Stromal cell of bone marrow (primary cell): ENCODE results near the gene LSAMP.
A peak's percentile ranks its signal among the peaks of the same experiment; 100 is the strongest.

Source experiments
- DNase-seq: peaks from one replicate; pipeline ENCODE4 v3.0.0-alpha.2; 2012; ENCODE audit warnings: low read depth

LSAMP gene

GRCh38 chr3:116018646-116019045 lies 426.6 kb downstream of the LSAMP start:
- DNase-seq = no peak

DNA sequence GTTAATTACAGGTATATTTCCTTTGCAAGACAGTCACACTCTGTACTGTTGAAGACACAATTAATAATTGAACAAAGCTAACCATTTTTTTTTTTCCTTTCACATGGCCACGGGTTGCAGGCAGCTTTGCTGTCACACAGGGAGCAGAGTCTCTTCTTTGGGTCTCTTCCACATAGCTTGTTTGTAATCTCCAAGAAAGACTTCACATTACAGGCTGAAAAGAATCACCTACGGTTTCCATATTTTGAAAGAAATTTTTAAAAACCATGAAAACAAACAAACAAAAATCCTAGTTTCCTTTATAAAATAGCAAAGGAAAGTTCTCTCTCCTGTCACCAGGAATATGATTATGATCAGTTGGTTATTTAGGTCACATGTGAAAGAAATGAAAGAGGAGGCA lies 429.4 kb downstream of the LSAMP start:
- no peak for DNase-seq

- no peak for DNase-seq
These were observed 438.3 kb downstream of the LSAMP start for GRCh38 chr3:116007000-116007399.

DNA sequence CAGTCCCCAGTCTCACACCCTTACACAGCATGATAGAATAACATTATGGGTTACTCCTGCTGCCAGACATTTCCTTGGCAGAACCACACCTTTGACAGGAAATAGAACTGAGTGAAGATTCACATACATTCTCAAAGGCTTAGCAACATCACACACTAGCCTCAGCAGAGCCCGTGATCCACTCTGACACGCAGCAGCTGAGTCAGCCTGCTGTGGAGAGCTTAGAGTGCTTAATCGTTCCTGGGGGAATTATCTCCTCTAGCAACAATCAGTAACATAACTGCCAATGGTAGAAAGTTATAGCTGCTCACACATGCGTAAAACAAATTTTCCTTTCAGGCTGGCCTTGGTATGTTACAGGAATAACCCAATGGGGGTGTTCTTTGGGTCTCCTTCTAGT lies 439.9 kb downstream of the LSAMP start:
- DNase-seq = peak; percentile 100

DNA sequence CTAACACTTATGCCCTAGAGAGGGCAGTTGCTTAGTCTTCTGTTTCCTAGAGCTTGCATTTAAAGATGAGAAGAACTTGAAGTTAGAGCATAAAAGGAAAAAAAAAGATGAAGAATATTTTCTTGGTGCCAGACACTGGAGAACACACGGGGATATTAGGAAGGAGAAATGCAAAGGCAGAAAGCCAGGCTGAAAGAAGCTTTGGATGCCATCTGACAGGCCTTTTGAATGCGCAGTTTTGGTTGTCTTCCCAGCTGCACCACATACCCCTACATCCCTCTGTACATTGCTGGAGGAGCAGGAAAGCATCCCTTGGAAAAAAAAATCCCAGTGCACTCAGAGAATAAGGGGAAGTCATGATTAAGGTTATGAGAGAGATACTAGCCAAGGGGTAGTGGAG lies 443.1 kb downstream of the LSAMP start:
- DNase-seq = no peak

DNA sequence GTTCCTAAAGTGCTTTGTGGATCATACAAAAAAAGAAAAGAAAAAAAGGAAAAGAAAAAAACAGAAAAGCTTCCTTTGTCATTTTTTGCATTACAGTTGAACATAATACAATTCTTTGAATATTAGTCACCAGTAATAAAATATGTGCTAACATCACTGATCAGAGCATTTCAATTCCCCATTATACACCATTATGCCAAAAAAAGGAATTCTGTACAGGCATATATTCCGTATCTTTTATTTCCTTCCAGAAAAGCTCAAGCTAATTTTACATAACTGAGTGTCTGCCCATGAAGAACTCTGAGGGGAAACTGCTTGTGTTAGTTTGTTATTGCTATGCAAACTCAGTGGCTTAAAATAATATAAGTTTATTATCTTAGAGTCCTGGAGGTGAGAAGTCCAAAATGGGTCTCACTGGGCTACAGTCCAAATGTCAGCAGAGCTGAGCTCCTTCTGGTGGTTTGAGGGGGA lies 444.1 kb downstream of the LSAMP start:
- DNase-seq = no peak

DNA sequence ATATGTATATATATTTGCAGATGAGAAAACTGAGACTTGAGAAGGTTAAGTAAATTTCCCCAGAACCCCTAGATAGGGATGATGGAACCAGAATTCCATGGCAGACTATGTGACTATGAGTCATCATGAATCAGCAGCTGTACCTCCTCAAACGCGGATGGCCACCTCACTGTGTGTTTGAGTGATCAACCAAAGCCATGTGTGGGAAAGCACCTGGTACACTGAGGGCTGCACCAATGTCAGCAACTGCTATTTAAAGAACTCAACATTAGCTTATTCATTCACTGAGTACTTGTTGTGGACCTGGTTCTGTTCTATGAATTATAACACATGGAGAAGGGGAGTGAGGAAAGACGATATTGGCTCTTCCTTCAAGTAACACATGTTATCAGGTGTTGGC lies 445.0 kb downstream of the LSAMP start:
- DNase-seq = peak; percentile 73

GRCh38 chr3:115999613-116000012 lies 445.7 kb downstream of the LSAMP start:
- no peak for DNase-seq

GRCh38 chr3:115999001-115999585 lies 446.2 kb downstream of the LSAMP start:
- DNase-seq = no peak

DNA sequence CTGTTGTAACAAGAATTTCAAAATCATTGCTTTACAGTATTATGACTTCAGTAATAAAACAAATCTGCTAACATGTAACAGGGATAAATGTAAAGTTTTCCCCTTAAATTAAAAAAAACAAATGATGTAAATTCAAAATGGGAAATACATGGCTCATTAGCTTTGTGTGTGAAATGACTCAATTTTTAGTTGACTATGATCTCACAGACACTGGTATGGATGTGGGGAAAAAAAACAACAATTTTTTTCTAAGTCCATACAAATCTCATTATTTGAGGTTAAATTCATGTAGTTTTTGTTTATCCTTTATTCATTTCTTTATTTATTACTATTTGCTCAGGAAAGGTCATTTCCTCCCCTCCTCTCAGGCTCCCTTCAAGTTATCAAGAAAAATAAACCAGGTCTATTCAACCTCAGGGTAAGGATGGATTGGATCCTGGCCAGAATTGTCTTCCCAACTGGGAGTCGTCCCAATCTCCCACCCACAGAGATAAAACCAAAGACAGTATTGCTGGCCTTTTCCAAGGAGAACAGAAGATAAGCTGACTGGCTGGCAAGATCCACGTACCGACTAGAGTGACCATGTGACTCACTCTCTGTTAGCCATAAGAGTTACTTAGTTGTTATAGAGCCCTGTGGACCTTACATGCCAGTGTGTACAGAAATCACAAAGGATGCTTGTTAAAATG lies 448.7 kb downstream of the LSAMP start:
- no peak for DNase-seq

DNA sequence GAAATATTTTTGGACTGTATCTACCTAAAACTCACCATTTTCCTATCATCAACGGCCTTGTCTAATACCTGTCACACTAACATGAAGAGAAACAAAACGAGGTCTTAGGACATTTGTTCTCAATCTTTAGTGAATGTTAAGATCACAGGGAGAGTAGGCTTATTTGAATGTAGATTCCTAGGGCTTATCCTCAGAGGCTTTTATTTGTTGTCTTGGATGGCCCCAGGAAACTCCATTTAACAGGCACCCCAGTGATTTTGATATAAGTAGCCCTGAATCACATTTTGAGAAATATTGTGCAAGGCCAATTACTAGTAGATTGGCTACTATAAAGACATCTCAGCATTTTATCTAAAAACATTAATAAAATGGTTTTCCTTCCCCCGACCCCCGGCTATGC lies 454.6 kb downstream of the LSAMP start:
- no peak for DNase-seq

DNA sequence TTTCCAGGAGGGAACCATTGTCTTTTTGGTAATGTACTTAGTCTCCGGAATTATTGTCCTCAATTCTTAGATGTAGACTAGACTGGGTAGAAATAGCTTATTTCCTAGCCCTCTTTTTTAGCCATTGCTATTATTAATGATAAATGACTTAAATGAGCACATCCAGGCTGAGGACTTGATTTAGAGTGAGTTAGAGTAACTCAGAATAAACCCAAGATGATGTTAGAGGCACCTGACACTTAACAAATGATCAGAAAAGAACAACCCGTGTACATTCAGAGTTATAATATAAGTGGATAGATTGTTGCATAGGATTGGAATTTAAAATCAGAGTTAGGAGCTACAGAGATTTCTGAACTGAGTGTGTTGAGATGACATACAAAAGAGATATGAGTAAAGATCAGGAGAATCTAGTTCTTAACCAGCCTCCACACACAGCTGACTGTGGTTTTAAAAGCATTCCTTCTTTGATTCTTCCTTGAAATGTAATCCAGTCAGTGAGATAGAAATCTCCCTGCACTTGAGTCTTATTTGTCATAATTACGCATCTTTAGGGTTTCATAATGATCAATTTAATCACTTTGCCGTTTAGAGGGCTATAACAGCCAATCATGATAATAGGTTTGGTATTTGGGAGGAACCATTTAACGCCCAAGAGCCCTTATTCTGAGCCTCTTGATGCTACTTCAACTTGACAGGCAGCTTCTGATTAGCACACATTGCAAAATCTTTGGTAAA lies 455.4 kb downstream of the LSAMP start:
- peak; percentile 43 for DNase-seq

- no peak for DNase-seq
These were observed 458.6 kb downstream of the LSAMP start for GRCh38 chr3:115986555-115987207.

DNA sequence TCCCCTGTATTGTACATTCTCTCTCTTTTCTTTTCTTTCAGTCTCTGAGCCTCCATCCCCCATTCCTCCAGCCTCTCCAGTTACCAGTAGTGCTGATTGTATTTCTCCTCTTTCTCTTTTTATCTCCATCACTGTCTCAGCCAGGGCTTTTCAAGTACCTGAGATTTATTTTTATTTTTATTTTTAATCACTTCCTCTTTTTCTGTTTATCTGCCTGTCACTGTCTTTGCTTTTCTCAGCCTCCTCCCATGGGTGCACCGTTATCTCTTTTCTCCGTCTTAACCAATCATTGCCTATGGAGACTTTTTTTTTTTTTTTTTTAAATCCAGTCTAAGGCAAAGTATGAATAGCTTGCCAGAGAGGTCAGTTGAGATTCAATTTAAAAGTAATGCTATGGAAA lies 462.7 kb downstream of the LSAMP start:
- DNase-seq = no peak

DNA sequence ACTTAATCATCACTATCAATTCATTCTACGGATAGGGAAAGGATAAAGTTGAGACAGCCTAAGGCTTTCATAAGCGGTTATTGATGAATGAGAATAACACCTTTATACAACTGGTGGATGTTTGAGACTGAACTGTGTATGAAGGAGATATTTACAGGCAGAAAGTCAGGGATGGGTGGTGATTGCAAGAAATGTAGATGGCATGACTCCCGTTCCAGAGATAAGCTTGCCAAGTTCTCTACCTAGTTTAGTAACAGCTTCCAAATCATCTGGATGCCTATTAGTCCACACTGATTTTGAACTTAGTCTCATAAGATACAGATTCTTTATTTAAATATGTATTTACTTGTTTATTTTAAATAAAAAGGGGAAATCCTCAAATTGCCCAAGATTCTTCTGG lies 463.2 kb downstream of the LSAMP start:
- no peak for DNase-seq

DNA sequence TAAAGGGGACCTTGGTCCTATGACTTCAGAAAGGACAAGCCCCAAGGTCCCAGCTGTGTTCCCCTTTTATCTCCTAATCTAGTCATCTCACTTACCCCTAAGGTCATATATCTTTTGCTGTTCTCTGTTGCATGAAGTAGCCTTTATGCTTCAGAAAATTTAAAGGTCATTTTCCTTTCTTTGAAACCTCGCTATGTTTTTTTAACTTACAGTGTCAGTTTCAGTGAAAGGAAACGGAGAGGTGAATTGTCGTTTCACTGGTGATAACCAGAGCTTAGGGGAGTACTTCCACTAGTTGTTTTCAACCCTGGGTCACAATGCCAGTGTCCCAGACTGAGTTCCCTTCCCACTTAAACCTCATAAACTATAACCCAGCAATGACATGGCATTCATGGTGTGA lies 464.6 kb downstream of the LSAMP start:
- no peak for DNase-seq

DNA sequence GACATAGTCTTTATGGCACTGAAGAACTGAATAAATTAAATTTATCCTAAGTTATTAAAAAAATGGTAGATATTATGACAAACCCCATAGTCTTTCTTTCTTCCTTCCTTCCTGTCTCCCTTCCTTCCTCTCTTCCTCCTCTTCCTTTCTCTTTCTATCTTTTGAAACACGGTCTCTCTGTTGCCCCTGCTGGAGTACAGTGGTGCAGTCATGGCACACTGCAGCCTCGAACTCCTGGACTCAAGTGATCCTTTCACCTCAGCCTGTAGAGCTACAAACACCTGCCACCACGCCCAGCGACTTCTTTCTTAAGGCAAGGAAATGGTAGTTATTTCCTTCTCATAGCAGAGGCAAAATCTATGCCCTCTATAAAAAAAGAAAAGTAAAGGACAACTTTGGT lies 467.4 kb downstream of the LSAMP start:
- no peak for DNase-seq

DNA sequence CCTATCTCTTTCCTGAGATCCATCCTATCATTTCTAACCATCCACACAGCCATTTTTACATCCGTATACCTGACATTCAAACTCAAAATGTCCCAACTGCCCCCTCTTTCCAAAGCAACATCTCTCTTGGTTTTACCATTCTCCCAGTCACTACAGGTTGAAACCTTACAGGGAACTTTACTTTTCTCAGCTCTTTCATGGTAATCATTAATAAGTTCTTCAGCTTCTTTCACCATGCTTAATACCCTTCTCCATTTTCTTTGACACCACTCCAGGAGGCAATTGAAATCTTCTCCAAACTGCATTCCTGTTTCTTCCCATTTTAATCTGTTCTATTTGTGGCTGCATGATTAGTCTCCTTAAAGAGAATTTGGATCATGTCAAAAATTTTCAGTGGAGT lies 469.5 kb downstream of the LSAMP start:
- DNase-seq = no peak

DNA sequence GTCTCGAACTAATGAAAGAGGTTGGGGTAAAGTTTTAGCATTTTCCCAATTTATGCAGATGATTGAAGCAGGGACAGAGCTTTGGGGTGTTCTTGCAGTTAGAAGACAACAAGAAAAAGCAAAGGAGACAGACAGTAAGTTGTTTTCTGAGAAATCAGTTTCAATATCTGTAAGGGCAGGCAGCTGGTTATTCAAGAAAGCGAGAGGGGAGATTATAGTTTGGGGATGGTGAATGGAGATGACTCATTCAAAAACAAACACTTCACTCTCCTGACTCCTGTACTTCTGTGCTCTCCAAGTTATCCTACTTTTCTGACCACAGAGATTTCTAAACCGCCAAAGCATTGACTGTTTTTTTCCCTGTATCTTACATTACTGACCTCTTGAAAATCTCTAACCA lies 469.9 kb downstream of the LSAMP start:
- peak; percentile 76 for DNase-seq

DNA sequence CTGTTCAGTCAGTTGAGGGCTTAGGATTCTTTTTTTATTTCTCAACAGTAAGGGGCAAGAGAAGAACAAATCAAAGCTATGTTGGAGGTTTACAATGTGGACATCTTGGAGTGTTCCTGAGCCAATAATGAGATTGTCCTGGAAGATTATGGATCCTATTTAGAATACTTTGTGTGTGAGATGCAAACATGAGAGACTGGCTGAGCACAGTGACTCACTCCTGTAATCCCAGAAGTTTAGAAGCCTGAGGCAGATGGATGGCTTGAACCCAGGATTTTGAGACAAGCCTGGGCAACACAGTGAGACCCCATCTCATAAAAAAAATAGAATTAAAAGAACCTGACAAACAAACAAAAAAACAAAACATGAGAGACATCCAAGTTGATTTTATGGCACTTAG lies 470.3 kb downstream of the LSAMP start:
- no peak for DNase-seq

DNA sequence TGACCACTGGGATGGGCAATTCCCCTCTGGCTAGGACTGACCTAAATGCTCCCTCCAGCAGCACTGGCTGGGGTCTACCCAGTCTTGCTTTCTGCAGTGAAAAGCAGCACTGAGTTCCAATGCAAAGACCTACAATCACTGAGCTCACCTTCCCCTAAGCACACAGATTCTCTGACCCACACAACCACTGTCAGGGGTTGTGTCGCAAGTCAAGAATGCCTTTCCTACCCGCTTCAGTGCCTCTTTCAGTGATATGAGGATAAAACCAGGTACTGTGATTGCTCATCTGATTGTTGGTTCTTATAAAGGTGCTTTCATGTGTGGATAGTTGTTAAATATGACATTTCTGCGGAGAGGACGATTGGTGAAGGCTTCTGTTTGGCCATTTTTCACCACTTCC lies 476.4 kb downstream of the LSAMP start:
- DNase-seq = no peak

GRCh38 chr3:115961380-115961779 lies 483.9 kb downstream of the LSAMP start:
- DNase-seq = peak; percentile 80

- no peak for DNase-seq
These were observed 484.5 kb downstream of the LSAMP start for GRCh38 chr3:115960799-115961198.
